Measurements from ENCODE around the gene RFX1. TPM values are rescaled to one million over a fixed set of nuclear protein-coding genes. Genes with fewer than 3 reads are reported as not detected.
"Not testable (repeated sequence)": the region's sequence is repeated elsewhere in the genome, so short reads cannot be mapped to it uniquely, and the experiment has no call there.

RFX1 gene
- total RNA-seq, 1 donor from 2014 or later, result 15.2 TPM

DNA sequence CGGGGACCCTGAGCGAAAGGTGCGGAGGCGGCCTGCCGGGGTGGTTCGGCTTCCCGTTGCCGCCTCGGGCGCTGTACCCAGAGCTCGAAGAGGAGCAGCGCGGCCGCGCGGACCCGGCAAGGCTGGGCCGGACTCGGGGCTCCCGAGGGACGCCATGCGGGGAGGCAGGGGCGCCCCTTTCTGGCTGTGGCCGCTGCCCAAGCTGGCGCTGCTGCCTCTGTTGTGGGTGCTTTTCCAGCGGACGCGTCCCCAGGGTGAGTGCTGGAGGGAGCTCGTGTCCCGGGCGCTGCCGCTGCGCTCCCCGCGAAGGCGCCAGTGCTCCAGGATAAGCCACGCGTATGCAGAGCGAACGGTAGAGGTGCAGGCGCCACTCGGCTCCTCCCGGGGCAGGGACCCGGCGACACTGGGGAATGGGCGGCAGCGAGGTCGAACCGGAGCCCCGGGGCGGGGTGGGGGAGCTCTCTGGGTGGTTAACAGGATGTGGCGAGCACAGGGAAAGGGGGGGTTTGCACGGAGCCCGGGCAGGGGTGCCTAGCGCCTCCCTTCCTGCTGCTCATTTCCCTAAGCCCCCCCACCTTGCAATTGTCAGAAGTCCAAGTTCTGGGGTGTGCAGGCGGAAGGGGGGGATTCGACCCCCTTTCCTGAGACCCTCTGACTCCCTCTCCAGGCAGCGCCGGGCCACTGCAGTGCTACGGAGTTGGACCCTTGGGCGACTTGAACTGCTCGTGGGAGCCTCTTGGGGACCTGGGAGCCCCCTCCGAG is 25.8 kb upstream of the RFX1 start, which contains the start of gene IL27RA:
Gene IL27RA (plus strand): TSS at position 44 of the 762 bp plus-strand sequence. CDS start 111 bp downstream, at position 155.
- H3K27ac ChIP-seq (replicated peaks), result peak within 1 kb of the TSS; percentile 95
- no peaks in the 10 kb centered on the region for H3K9me3 ChIP-seq (replicated peaks)
- TF ChIP-seq, protein P1, sequence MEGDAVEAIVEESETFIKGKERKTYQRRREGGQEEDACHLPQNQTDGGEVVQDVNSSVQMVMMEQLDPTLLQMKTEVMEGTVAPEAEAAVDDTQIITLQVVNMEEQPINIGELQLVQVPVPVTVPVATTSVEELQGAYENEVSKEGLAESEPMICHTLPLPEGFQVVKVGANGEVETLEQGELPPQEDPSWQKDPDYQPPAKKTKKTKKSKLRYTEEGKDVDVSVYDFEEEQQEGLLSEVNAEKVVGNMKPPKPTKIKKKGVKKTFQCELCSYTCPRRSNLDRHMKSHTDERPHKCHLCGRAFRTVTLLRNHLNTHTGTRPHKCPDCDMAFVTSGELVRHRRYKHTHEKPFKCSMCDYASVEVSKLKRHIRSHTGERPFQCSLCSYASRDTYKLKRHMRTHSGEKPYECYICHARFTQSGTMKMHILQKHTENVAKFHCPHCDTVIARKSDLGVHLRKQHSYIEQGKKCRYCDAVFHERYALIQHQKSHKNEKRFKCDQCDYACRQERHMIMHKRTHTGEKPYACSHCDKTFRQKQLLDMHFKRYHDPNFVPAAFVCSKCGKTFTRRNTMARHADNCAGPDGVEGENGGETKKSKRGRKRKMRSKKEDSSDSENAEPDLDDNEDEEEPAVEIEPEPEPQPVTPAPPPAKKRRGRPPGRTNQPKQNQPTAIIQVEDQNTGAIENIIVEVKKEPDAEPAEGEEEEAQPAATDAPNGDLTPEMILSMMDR (IDR thresholded peaks at IDR 0.05; ENCODE audit: borderline replicate concordance), result peak; percentile 75
- peaks cover 23% of the 10 kb centered on the region for H3K4me1 ChIP-seq
- H3K36me3 ChIP-seq, result no peaks in the 10 kb centered on the region
- intact Hi-C loops (cut with micrococcal nuclease), result no loop called here
- peak; percentile 76 for DNase-seq
- H3K27me3 ChIP-seq (ENCODE audit: low read depth), result peaks cover 5% of the 10 kb centered on the region
- peak within 1 kb of the TSS; percentile 86 for H3K4me3 ChIP-seq

DNA sequence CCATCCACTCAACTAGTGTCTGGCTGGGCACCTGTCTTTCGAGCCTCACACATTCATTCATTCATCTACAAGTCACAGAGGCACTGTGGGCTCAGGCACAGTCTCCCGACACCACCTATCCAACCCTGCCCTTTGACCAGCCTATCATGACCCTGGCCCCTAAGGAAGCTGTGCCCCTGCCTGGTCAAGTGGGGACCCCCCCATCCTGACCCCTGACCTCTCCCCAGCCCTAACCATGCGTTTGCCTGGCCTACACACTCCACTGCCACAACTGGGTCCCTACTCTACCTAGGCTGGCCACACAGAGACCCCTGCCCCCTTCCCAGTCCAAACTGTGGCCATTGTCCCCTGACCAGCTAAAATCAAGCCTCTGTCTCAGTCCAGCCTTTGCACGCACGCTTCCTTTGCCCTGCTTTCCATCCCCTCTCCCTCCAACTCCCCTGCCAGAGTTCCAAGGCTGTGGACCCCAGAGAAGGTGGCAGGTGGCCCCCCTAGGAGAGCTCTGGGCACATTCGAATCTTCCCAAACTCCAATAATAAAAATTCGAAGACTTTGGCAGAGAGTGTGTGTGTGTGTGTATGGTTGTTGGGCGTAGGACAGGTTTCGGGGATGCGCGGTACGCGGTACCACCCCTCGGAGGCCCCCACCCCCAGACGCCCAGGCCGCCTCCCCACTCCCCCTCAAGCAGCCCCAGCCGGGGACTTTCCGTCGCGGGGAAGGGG is 25.0 kb upstream of the RFX1 start:
- no peak for DNase-seq
- peaks cover 19% of the 10 kb centered on the region for H3K4me1 ChIP-seq
- intact Hi-C loops (cut with micrococcal nuclease), result no loop called here
- peak overlapping the region; percentile 86 for H3K4me3 ChIP-seq
- no peaks in the 10 kb centered on the region for H3K9me3 ChIP-seq (replicated peaks)
- no peaks in the 10 kb centered on the region for H3K36me3 ChIP-seq
- peaks cover 5% of the 10 kb centered on the region for H3K27me3 ChIP-seq (ENCODE audit: low read depth)
- peak overlapping the region; percentile 95 for H3K27ac ChIP-seq (replicated peaks)
- TF ChIP-seq, protein P1 (IDR thresholded peaks at IDR 0.05; ENCODE audit: borderline replicate concordance), result no peak

DNA sequence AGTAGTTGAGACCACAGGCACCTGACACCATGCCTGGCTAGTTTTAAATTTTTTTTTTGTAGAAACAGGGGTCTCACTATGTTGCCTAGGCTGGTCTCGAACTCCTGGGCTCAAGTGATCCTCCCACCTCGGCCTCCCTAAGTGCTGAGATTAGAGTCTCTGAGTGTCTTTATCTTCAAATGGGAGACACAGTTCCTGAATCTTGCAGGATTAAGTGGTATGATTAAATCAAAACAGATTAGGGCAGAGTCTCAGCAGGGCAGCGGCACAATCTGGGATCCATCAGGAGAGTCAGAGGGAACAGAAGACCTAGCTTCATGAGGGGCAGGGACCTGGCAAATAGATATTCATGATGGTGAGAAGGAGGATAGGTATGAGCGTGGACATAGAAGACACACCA is 22.8 kb upstream of the RFX1 start:
- no peak overlapping the region for H3K27ac ChIP-seq (replicated peaks)
- TF ChIP-seq, protein P1 (IDR thresholded peaks at IDR 0.05; ENCODE audit: borderline replicate concordance), result no peak

DNA sequence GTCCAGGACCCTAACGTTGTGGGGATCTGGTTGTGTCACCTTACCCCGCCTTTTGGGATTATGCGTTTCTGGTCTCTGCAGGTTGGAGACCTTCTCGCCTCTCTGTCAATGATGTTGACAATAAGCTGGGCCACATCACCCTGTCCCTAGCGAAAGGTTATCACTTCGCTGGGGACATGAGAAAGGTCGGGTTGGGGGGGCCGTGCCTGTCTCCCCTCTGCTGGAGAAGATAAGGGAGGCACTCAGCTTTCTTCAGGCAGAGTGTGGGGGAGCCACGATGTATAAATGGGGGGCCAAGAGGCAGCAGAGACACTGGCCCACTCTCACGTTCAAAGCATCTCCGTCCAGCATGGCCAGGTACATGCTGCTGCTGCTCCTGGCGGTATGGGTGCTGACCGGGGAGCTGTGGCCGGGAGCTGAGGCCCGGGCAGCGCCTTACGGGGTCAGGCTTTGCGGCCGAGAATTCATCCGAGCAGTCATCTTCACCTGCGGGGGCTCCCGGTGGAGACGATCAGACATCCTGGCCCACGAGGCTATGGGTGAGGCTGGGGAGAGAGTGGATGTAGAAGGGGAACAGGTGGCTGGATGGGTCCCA is 21.8 kb upstream of the RFX1 start, which contains the start of gene RLN3:
Gene RLN3 (plus strand): TSS at position 293 of the 595 bp plus-strand sequence. CDS start 57 bp downstream, at position 350.
- Histone ChIP-seq H3K4me3 (no peak within 1 kb of the TSS), H3K36me3 (no peaks in the 10 kb centered on the region), H3K4me1 (peaks cover 24% of the 10 kb centered on the region), H3K27ac (replicated peaks) (no peak within 1 kb of the TSS), H3K9me3 (replicated peaks) (no peaks in the 10 kb centered on the region), H3K27me3 (ENCODE audit: low read depth) (peaks cover 5% of the 10 kb centered on the region)
- DNase-seq, result no peak
- intact Hi-C loops (cut with micrococcal nuclease), result no loop called here
- TF ChIP-seq, protein P1 (IDR thresholded peaks at IDR 0.05; ENCODE audit: borderline replicate concordance), result no peak

More for the DNA sequence above, 22.8 kb upstream of the RFX1 start:
- DNase-seq, result no peak
- Histone ChIP-seq H3K4me3 (no peak overlapping the region), H3K36me3 (no peaks in the 10 kb centered on the region), H3K4me1 (peaks cover 18% of the 10 kb centered on the region), H3K9me3 (replicated peaks) (no peaks in the 10 kb centered on the region), H3K27me3 (ENCODE audit: low read depth) (peaks cover 5% of the 10 kb centered on the region)
- intact Hi-C loops (cut with micrococcal nuclease), result no loop called here

DNA sequence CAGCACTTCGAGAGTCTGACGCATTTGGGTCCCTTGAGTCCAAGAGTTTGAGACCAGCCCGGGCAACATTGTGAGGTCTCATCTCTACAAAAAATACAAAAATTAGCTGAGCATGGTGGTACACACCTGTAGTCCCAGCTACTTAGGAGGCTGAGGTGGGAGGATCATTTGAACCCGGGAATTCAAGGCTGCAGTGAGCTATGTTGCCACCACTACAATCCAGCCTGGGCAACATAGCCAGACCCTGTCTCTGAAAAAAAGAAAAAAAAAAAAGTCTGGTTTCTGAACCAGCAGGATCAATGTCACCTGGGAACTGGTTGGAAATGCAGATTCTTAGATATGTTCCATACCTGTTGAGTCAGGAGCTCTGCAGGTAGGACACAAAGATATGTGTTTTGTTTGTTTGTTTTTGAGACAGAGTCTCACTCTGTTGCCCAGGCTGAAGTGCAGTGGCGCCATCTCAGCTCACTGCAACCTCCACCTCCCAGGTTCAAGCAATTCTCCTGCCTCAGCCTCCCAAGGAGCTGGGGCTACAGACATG is 20.6 kb upstream of the RFX1 start:
- H3K9me3 ChIP-seq (replicated peaks); H3K27ac ChIP-seq (replicated peaks); DNase-seq; H3K27me3 ChIP-seq (ENCODE audit: low read depth); H3K36me3 ChIP-seq; intact Hi-C loops (cut with micrococcal nuclease); H3K4me3 ChIP-seq: not testable (repeated sequence)
- peaks cover 17% of the 10 kb centered on the region for H3K4me1 ChIP-seq
